Stimulated activated CD8-positive, alpha-beta memory T cell treated with anti-CD3 and anti-CD28 coated beads, Interleukin-2, amount 100 ng/mL, for 1 hour (primary cell): ENCODE data around the gene ECI1.
"Not testable (repeated sequence)": the region's sequence is repeated elsewhere in the genome, so short reads cannot be mapped to it uniquely, and the experiment has no call there.

Experiments used
- DNase-seq, 2 donors: peaks; one replicate each; pipeline ENCODE4 v3.0.0-alpha.2; 2020; ENCODE audit warnings: low read depth in 2 of 2

ECI1 gene

GRCh38 chr16:2211923-2212347, 39.5 kb downstream of the ECI1 start:
- DNase-seq, result no peak

- no peak for DNase-seq
Observed at GRCh38 chr16:2210386-2211365, 40.7 kb downstream of the ECI1 start, which contains the start of gene BRICD5. Gene BRICD5, minus strand, starts transcription at chr16:2210863. Its CDS starts 30 bp downstream, at chr16:2210833.

GRCh38 chr16:2210009-2210332, 41.4 kb downstream of the ECI1 start:
- DNase-seq, result no peak

- DNase-seq, result no peak
Observed at GRCh38 chr16:2209258-2210008, 42.0 kb downstream of the ECI1 start.

GRCh38 chr16:2208772-2209171, 42.6 kb downstream of the ECI1 start:
- no peak for DNase-seq

- DNase-seq, result no peak
Observed at GRCh38 chr16:2208308-2208707, 43.1 kb downstream of the ECI1 start.

GRCh38 chr16:2207872-2208271, 43.5 kb downstream of the ECI1 start:
- no peak for DNase-seq

GRCh38 chr16:2206780-2207433, 44.5 kb downstream of the ECI1 start:
- DNase-seq, result no peak

GRCh38 chr16:2206420-2206779, 45.0 kb downstream of the ECI1 start:
- DNase-seq, result no peak

- no peak for DNase-seq
Observed at GRCh38 chr16:2205967-2206313, 45.4 kb downstream of the ECI1 start.

- DNase-seq, result peak; percentile 80 to 84
Observed at GRCh38 chr16:2205104-2205966, 46.1 kb downstream of the ECI1 start, which contains the start of gene MLST8. Gene MLST8, plus strand, starts transcription at chr16:2205454. Its CDS starts 632 bp downstream, at chr16:2206086.

GRCh38 chr16:2204416-2205103, 46.8 kb downstream of the ECI1 start:
- DNase-seq, result no peak

- not testable (repeated sequence) for DNase-seq
Observed at GRCh38 chr16:2203119-2203688, 48.2 kb downstream of the ECI1 start.

- DNase-seq, result no peak
Observed at GRCh38 chr16:2200313-2200712, 51.1 kb downstream of the ECI1 start.

GRCh38 chr16:2199621-2200139, 51.7 kb downstream of the ECI1 start:
- no peak for DNase-seq

GRCh38 chr16:2199095-2199494, 52.3 kb downstream of the ECI1 start:
- DNase-seq, result no peak

GRCh38 chr16:2198283-2198682, 53.1 kb downstream of the ECI1 start:
- no peak for DNase-seq

- DNase-seq, result no peak
Observed at GRCh38 chr16:2197765-2198164, 53.6 kb downstream of the ECI1 start.

GRCh38 chr16:2196981-2197511, 54.3 kb downstream of the ECI1 start:
- no peak for DNase-seq
